ENCODE data around the gene RPTOR.

DNA sequence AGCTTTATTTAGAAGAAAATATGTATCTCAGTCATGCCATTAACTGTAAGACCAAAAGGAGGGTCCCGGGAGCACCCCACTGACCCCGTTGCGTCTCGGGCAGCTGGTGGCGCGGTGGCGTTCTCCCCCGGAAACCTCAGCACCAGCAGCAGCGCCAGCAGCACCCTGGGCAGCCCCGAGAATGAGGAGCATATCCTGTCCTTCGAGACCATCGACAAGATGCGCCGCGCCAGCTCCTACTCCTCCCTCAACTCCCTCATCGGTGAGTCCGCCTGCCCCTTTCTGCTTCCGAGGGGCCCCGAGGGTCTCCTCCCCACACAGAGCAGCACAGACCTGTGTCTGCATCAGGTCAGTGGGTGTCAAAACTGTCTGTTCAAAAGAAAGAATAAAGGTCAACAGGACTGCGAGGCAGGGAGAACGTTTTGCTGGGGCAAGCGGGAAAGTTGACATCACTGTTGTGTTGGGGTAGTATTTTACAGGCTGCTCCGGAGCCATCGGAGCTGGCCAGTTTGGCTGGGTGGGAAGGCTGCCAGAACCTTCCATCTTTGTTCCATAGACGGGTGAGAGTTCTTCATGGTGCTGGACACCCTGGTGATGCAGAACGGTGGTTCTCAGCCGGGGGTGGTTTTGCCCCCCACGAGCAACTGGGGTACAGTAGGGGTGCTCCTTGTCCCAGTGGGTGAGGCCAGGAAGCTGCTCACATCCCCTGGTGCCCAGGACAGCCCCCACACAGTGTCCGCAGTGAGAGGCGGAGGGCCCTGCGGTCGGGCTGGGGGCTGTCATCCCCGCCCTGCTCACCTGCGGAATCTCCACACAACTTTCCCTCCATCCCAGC is 349.2 kb downstream of the RPTOR start:
- TF ChIP-seq POLR2AphosphoS5 (IDR thresholded peaks at IDR 0.05; ENCODE audit: low read depth) (no peak), GABPA (IDR thresholded peaks at IDR 0.05; ENCODE audit: low read depth) (no peak)
- TF ChIP-seq, protein P1, sequence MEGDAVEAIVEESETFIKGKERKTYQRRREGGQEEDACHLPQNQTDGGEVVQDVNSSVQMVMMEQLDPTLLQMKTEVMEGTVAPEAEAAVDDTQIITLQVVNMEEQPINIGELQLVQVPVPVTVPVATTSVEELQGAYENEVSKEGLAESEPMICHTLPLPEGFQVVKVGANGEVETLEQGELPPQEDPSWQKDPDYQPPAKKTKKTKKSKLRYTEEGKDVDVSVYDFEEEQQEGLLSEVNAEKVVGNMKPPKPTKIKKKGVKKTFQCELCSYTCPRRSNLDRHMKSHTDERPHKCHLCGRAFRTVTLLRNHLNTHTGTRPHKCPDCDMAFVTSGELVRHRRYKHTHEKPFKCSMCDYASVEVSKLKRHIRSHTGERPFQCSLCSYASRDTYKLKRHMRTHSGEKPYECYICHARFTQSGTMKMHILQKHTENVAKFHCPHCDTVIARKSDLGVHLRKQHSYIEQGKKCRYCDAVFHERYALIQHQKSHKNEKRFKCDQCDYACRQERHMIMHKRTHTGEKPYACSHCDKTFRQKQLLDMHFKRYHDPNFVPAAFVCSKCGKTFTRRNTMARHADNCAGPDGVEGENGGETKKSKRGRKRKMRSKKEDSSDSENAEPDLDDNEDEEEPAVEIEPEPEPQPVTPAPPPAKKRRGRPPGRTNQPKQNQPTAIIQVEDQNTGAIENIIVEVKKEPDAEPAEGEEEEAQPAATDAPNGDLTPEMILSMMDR (IDR thresholded peaks at IDR 0.05; ENCODE audit: insufficient read depth, low read length), result no peak
- TF ChIP-seq, protein P2, sequence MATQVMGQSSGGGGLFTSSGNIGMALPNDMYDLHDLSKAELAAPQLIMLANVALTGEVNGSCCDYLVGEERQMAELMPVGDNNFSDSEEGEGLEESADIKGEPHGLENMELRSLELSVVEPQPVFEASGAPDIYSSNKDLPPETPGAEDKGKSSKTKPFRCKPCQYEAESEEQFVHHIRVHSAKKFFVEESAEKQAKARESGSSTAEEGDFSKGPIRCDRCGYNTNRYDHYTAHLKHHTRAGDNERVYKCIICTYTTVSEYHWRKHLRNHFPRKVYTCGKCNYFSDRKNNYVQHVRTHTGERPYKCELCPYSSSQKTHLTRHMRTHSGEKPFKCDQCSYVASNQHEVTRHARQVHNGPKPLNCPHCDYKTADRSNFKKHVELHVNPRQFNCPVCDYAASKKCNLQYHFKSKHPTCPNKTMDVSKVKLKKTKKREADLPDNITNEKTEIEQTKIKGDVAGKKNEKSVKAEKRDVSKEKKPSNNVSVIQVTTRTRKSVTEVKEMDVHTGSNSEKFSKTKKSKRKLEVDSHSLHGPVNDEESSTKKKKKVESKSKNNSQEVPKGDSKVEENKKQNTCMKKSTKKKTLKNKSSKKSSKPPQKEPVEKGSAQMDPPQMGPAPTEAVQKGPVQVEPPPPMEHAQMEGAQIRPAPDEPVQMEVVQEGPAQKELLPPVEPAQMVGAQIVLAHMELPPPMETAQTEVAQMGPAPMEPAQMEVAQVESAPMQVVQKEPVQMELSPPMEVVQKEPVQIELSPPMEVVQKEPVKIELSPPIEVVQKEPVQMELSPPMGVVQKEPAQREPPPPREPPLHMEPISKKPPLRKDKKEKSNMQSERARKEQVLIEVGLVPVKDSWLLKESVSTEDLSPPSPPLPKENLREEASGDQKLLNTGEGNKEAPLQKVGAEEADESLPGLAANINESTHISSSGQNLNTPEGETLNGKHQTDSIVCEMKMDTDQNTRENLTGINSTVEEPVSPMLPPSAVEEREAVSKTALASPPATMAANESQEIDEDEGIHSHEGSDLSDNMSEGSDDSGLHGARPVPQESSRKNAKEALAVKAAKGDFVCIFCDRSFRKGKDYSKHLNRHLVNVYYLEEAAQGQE (IDR thresholded peaks at IDR 0.05; ENCODE audit: insufficient replicate concordance, low read depth), result no peak
